Body of pancreas (tissue), 4 donors: Measurements from ENCODE around the gene OTUD3. TPM values are rescaled to one million over a fixed set of nuclear protein-coding genes. Genes with fewer than 3 reads are reported as not detected.
"Not testable (repeated sequence)": the region's sequence is repeated elsewhere in the genome, so short reads cannot be mapped to it uniquely, and the experiment has no call there.

Experiments used
- ATAC-seq: fragments of 150-250 bp; one replicate; pipeline ENCODE4 v1.9.1; 2016
- DNase-seq, 4 donors: peaks; one replicate each; pipeline ENCODE4 v3.0.0-alpha.2; 2019
- H3K27ac ChIP-seq, 4 donors: fragments of 200-600 bp; sonication (generic); 1 replicate in 3 of 4; 2 replicates in 1 of 4; pipeline versions ENCODE4 v1.5.1 to v1.6.1; 2016 to 2019; ENCODE audit warnings: mild to moderate bottlenecking in 1 of 4, mixed read lengths in 1 of 4, moderate library complexity in 1 of 4
- H3K27me3 ChIP-seq, 2 donors: fragments of 200-600 bp; sonication (generic); one replicate each; pipeline ENCODE4 v1.6.0; 2016; ENCODE audit warnings: mild to moderate bottlenecking in 1 of 2
- H3K36me3 ChIP-seq, 2 donors: fragments of 200-600 bp; sonication (generic); replicated peaks in 1 of 2; 2 replicates each; pipeline ENCODE4 v1.5.1; 2016; ENCODE audit warnings: low read depth in 2 of 2; ENCODE audit not compliant: insufficient read depth in 1 of 2
- H3K4me1 ChIP-seq: fragments of 200-600 bp; sonication (generic); one replicate; pipeline ENCODE4 v1.6.0; 2016
- H3K4me3 ChIP-seq, 2 donors: fragments of 200-600 bp; sonication (generic); 1 replicate in 1 of 2; 2 replicates in 1 of 2; pipeline ENCODE4 v1.5.1; 2016 to 2019
- H3K9me3 ChIP-seq, 3 donors: fragments of 200-600 bp; sonication (generic); 1 replicate in 2 of 3; 2 replicates in 1 of 3; pipeline ENCODE4 v1.5.1; 2016
- CTCF ChIP-seq, 7 experiments: fragments of 450-650 bp in 4 of 7; fragments of 200-600 bp in 3 of 7; sonication (generic) in 3 of 7; IDR thresholded peaks; one replicate each; pipeline ENCODE4 v1.5.1; 2016 to 2019; ENCODE audit warnings: antibody characterized with exemption in 7 of 7
- POLR2A ChIP-seq, 3 donors: fragments of 450-650 bp; IDR thresholded peaks; one replicate each; pipeline ENCODE4 v1.6.1; 2016; ENCODE audit warnings: antibody characterized with exemption in 3 of 3, mild to moderate bottlenecking in 2 of 3
- WGBS, 2 donors: methylation state at CpG; one replicate each; pipeline ENCODE4 v1.1.5; 2017; 5-methylcytosine and 5-hydroxymethylcytosine counted together
- intact Hi-C: fragments of 100-400 bp; cut with DNase I; formaldehyde crosslinking; loops from one replicate; pipeline ENCODE4 v1.15.1; 2023
- total RNA-seq, 2 donors: library from RNA; depleted of rRNA; stranded (reverse); fragments of >200 nt; gene quantifications; one replicate each; pipeline ENCODE4 v1.1.0, GENCODE V29; 2016

Gene OTUD3
- total RNA-seq, 2 donors from 2014 or later, result 3.6 to 4.9 TPM

DNA sequence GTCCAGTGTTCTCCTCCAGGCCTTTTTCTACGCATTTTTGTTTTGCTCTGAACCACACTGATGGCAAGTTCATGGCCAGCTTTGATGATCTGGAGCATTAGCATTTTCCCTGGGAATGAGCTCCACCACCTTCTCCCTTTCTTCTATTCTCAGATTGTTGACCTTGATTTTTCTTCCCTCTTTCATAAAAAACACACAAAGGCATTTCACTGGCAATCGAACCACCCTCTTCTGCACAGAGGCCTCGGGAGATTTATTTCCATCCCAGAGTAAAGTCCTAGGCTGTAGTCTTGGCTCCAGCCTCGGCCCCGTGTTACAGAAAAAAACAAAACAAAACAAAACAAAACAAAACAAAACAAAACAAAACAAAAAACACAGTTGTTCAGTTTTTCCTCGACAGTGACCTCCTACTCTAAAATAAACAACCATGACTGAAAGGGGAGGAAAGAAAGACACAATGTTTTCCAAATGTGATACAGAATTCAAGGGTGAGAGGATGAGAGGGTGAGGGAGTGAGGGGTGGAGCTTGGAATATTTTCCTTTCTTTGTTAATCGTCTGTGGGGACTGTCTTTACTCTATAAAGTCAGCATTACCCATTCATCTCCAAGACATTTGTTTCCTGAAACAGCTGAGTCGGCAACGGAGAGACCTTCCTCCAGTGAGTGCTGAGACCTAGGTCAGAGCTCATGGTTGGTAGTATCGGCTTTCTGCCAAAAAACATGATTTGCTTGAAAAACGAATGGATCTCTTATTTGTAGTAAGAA, 37.3 kb upstream of the OTUD3 start:
- Histone ChIP-seq H3K36me3 (no peaks in the 10 kb centered on the region), H3K9me3 (no peaks in the 10 kb centered on the region), H3K27ac (no peak overlapping the region), H3K4me1 (peaks cover 15% of the 10 kb centered on the region), H3K27me3 (no peaks in the 10 kb centered on the region), H3K4me3 (no peak overlapping the region)
- no peak for TF ChIP-seq CTCF (IDR thresholded peaks at IDR 0.05)
- TF ChIP-seq POLR2A (IDR thresholded peaks at IDR 0.05), result no peak
- ATAC-seq (no peak), DNase-seq (no peak)
- WGBS, 2 donors, result 35 to 43% methylated on average over 11 of the region's 11 CpGs
- intact Hi-C loops, result no loop called here

DNA sequence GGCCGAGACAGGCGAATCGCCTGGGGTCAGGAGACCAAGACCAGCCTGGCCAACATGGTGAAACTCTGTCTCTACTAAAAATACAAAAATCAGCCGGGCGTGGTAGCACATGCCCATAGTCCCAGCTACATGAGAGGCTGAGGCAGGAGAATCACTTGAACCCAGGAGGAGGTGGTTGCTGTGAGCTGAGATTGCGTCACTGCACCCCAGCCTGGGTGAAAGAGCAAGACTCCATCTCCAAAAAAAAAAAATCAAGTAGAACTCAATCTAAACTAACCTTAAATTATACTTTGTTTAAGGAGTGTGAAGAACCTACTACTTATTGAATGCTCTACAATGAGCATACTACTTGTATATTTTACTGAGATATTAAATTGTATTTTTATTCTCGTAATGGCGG, 36.6 kb upstream of the OTUD3 start:
- H3K27ac ChIP-seq, result no peak overlapping the region

GRCh38 chr1:19846338-19846737, 35.9 kb upstream of the OTUD3 start:
- TF ChIP-seq CTCF (IDR thresholded peaks at IDR 0.05), result no peak
- no peak for TF ChIP-seq POLR2A (IDR thresholded peaks at IDR 0.05)
- intact Hi-C loops, result no loop called here
- ATAC-seq (no peak), DNase-seq (no peak)
- H3K36me3 ChIP-seq, result no peaks in the 10 kb centered on the region
- no peak overlapping the region for H3K4me3 ChIP-seq
- peaks cover 15% of the 10 kb centered on the region for H3K4me1 ChIP-seq
- no peaks in the 10 kb centered on the region for H3K27me3 ChIP-seq
- 96% methylated on average over 3 of the region's 3 CpGs for WGBS, 2 donors
- no peaks in the 10 kb centered on the region for H3K9me3 ChIP-seq
- no peak overlapping the region for H3K27ac ChIP-seq

More for the DNA sequence above, 36.6 kb upstream of the OTUD3 start:
- ATAC-seq (no peak), DNase-seq (no peak)
- H3K4me1 ChIP-seq, result peaks cover 15% of the 10 kb centered on the region
- 91 to 93% methylated on average over 8 of the region's 8 CpGs for WGBS, 2 donors
- no peaks in the 10 kb centered on the region for H3K27me3 ChIP-seq
- no peak overlapping the region for H3K4me3 ChIP-seq
- no peaks in the 10 kb centered on the region for H3K9me3 ChIP-seq
- intact Hi-C loops, result no loop called here
- H3K36me3 ChIP-seq, result no peaks in the 10 kb centered on the region
- TF ChIP-seq CTCF (IDR thresholded peaks at IDR 0.05), result no peak
- no peak for TF ChIP-seq POLR2A (IDR thresholded peaks at IDR 0.05)

GRCh38 chr1:19847334-19847733, 34.9 kb upstream of the OTUD3 start:
- H3K9me3 ChIP-seq, DNase-seq, H3K27me3 ChIP-seq, H3K27ac ChIP-seq, ATAC-seq, intact Hi-C loops, H3K36me3 ChIP-seq, H3K4me3 ChIP-seq: not testable (repeated sequence)
- 83 to 92% methylated on average over 9 of the region's 9 CpGs for WGBS, 2 donors
- H3K4me1 ChIP-seq, result peaks cover 15% of the 10 kb centered on the region

DNA sequence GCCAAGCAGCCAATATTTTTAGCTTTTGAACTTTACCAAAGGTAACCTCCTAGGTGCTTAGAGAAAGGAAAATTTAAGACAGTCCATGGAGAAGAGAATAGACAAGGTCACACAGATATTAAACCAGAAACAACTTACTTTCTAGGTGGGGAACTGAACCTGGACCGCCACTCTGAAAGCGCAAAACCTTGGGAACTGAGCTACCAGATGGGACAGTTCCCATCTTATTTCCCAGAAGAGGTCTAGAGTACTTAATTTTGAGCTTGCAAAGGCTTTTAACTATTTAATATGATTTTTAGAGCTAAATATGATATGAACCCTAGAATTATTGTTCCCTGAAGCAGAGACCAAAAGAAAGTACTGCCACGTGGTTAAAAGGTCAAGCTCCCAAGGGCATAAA, 32.9 kb upstream of the OTUD3 start:
- H3K4me1 ChIP-seq, result peaks cover 23% of the 10 kb centered on the region
- H3K4me3 ChIP-seq, ATAC-seq, H3K9me3 ChIP-seq, H3K27me3 ChIP-seq, H3K36me3 ChIP-seq, intact Hi-C loops, H3K27ac ChIP-seq: not testable (repeated sequence)
- peak in 3 of 4 donors; percentile 15 to 38 (median 24) for DNase-seq
- WGBS, 2 donors, result 30 to 48% methylated on average over 3 of the region's 3 CpGs

DNA sequence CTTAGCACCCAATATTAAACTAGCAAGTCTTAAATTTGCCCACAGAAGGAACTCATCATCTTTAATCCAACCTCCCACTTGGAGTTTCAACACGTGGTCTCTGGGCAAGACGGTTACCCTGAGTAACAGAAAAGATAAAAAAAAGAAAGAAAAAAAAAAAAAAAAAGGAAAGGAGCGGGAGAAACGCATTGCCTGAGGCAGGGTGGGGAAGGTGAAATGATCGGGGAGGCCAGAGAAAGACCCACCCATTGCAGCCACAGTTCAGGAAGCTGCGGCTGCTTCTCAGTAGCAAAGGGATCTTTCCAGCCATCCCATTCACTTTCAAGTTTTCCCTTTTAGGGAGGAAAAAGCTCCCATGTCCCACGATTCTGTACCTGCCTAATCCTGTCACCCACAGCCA, 32.0 kb upstream of the OTUD3 start:
- H3K4me3 ChIP-seq, result no peak overlapping the region
- no peak overlapping the region for H3K27ac ChIP-seq
- intact Hi-C loops, result no loop called here
- DNase-seq (no peak), ATAC-seq (no peak)
- peaks cover 23% of the 10 kb centered on the region for H3K4me1 ChIP-seq
- TF ChIP-seq CTCF (IDR thresholded peaks at IDR 0.05) (no peak), POLR2A (IDR thresholded peaks at IDR 0.05) (no peak)
- no peaks in the 10 kb centered on the region for H3K27me3 ChIP-seq
- no peaks in the 10 kb centered on the region for H3K36me3 ChIP-seq
- no peaks in the 10 kb centered on the region for H3K9me3 ChIP-seq
- WGBS, 2 donors, result 62 to 77% methylated on average over 7 of the region's 7 CpGs
